ENCODE results near the gene CYSLTR1. TPM values are rescaled to one million over a fixed set of nuclear protein-coding genes. Genes with fewer than 3 reads are reported as not detected.

CYSLTR1 gene
- total RNA-seq, 2 experiments from 2014 or later, result 3.1 TPM

Other genes starting within 250 kb of the CYSLTR1 start
- gene PGK1, start 223.4 kb downstream of the CYSLTR1 start, total RNA-seq, result 1,000 to 10,000 TPM; 1,263 to 1,446 TPM
- 10 to 100 TPM; 17.6 to 18.3 TPM for gene TAF9B, start 188.0 kb downstream of the CYSLTR1 start, total RNA-seq

Data from activated CD4-positive, alpha-beta T cell treated with anti-CD3 and anti-CD28 coated beads for 36 hours (primary cell).